Retinal pigment epithelial cell (primary cell): ENCODE measurements around the gene SLC9A8.

Experiments used
- DNase-seq: peaks from one replicate; pipeline ENCODE4 v3.0.0-alpha.2; 2010; ENCODE audit warnings: low read depth
- H3K4me3 ChIP-seq: 2 replicates; pipeline ENCODE4 v1.5.1; 2011; ENCODE audit warnings: mild to moderate bottlenecking, low read length, control low read depth, moderate library complexity
- CTCF ChIP-seq: conservative IDR thresholded peaks from 2 replicates; pipeline ENCODE4 v1.5.1; 2011; ENCODE audit warnings: low read depth, low read length, control low read depth, inconsistent platforms

Gene SLC9A8, protein sequence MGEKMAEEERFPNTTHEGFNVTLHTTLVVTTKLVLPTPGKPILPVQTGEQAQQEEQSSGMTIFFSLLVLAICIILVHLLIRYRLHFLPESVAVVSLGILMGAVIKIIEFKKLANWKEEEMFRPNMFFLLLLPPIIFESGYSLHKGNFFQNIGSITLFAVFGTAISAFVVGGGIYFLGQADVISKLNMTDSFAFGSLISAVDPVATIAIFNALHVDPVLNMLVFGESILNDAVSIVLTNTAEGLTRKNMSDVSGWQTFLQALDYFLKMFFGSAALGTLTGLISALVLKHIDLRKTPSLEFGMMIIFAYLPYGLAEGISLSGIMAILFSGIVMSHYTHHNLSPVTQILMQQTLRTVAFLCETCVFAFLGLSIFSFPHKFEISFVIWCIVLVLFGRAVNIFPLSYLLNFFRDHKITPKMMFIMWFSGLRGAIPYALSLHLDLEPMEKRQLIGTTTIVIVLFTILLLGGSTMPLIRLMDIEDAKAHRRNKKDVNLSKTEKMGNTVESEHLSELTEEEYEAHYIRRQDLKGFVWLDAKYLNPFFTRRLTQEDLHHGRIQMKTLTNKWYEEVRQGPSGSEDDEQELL

DNA sequence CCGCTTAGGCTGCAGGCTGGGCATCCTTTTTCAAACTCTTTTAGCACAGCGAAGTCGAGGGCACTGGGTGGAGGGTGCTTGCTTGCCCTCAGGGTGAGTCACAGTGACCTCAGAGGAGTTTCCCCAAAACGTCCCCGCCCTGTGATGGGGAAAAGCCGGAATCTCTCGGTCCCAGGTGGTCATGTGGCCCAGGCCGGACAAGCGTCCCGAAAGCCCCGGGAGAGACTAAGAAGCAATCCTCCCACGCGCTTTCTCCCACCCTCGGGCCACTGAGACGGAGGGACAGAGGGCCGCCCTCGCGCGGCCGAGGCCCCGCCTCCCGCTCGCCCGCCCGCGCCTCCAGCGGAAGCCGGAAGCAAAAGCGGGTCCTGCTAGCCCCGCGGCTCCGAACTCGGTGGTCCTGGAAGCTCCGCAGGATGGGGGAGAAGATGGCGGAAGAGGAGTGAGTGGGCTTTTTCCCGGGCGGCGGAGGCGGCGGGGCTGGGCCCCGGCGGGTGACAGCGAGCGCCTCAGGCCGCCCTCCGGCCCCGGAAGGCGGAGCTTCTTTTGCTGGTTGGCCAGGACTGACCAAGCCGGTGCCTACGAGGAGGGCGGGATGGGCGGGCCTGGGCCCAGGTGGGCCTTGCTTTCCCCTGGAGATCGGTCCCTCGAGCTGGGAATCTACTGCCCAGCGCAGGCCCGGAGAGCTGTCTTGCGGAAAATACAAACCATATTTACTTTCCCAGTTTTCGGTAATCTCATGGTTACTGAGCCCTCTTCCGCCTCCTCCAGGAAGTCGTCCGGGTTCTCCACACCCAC lies at the start of gene SLC9A8:
Gene SLC9A8 (plus strand): TSS at position 322 of the 798 bp plus-strand sequence. CDS start 95 bp downstream, at position 417.
- DNase-seq: peak; percentile 48
- H3K4me3 ChIP-seq: peak within 1 kb of the TSS; percentile 90
- peak; percentile 27 for TF ChIP-seq CTCF

- no peak for TF ChIP-seq CTCF
- no peak overlapping the region for H3K4me3 ChIP-seq
- no peak for DNase-seq
These were observed 49.5 kb upstream of the SLC9A8 start for GRCh38 chr20:49762940-49763766.

GRCh38 chr20:49765413-49765736 lies 47.3 kb upstream of the SLC9A8 start:
- H3K4me3 ChIP-seq: no peak overlapping the region
- no peak for DNase-seq
- no peak for TF ChIP-seq CTCF

DNA sequence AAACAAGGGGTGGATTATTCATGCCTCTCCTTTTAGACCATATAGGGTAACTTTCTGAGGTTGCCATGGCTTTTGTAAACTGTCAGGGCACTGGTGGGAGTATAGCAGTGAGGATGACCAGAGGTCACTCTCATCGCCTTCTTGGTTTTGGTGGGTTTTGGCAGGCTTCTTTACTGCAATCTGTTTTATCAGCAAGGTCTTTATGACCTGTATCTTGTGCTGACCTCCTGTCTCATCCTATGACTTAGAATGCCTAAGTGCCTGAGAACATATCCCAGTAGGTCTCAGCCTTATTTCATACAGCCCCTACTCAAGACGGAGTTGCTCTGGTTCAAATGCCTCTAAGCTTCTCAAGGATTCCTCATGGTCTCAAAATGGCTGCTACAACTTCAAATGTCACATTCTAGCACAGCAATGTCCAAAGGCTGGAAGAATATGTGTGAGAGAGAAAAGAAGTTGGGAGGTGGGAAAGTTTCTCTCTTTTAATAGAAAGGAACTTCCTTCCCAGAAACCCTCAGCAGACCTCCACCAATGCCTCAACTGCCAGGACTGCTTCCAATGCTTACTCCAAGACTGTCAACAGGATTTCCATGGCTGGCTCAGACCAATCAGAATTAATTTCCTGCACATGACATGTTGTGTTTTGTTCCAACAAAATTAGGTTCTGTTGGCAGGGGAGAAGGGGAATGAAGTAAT lies 46.6 kb upstream of the SLC9A8 start:
- TF ChIP-seq CTCF: no peak
- H3K4me3 ChIP-seq: no peak overlapping the region
- no peak for DNase-seq

- no peak for DNase-seq
- no peak overlapping the region for H3K4me3 ChIP-seq
- no peak for TF ChIP-seq CTCF
These were observed 45.6 kb upstream of the SLC9A8 start for GRCh38 chr20:49766979-49767521.
